Fibroblast of lung (primary cell): ENCODE results near the gene ANKRD13D. TPM values are rescaled to one million over a fixed set of nuclear protein-coding genes. Genes with fewer than 3 reads are reported as not detected.

Experiments
- DNase-seq, 2 donors: peaks; one replicate each; pipeline versions ENCODE4 v3.0.0 to v3.0.0-alpha.2; 2010; ENCODE audit warnings: low read depth in 2 of 2
- H2AFZ ChIP-seq: 2 replicates; pipeline ENCODE4 v1.5.1; 2012; ENCODE audit warnings: low read length, control low read depth, inconsistent platforms
- H3K27ac ChIP-seq: 2 replicates; pipeline ENCODE4 v1.5.1; 2011; ENCODE audit warnings: low read length, control low read depth; ENCODE audit not compliant: insufficient read depth
- H3K27me3 ChIP-seq: 2 replicates; pipeline ENCODE4 v1.5.1; 2011; ENCODE audit warnings: mild to moderate bottlenecking, low read length; ENCODE audit not compliant: control insufficient read depth, insufficient read depth
- H3K36me3 ChIP-seq: 2 replicates; pipeline ENCODE4 v1.5.1; 2011; ENCODE audit warnings: low read length; ENCODE audit not compliant: control insufficient read depth, insufficient read depth
- H3K4me1 ChIP-seq: 2 replicates; pipeline ENCODE4 v1.5.1; 2011; ENCODE audit warnings: low read length; ENCODE audit not compliant: control insufficient read depth, insufficient read depth; ENCODE audit errors: extremely low read depth
- H3K4me2 ChIP-seq: 2 replicates; pipeline ENCODE4 v1.5.1; 2011; ENCODE audit warnings: low read length, control low read depth; ENCODE audit not compliant: insufficient read depth; ENCODE audit errors: extremely low read depth
- H3K4me3 ChIP-seq, 4 experiments: fragments of 200-600 bp in 1 of 4; sonication (generic) in 1 of 4; replicated peaks in 1 of 4; 2 replicates each; pipeline ENCODE4 v1.5.1; 2011 to 2016; ENCODE audit warnings: low read length in 4 of 4, low read depth in 3 of 4, mild to moderate bottlenecking in 3 of 4, control low read depth in 2 of 4, inconsistent platforms in 1 of 4, mixed read lengths in 1 of 4; ENCODE audit not compliant: insufficient read depth in 1 of 4; ENCODE audit errors: control extremely low read depth in 1 of 4
- H3K79me2 ChIP-seq: 2 replicates; pipeline ENCODE4 v1.5.1; 2012; ENCODE audit warnings: mild to moderate bottlenecking, low read length, inconsistent platforms; ENCODE audit not compliant: control insufficient read depth, insufficient read depth
- H3K9ac ChIP-seq: 2 replicates; pipeline ENCODE4 v1.5.1; 2011; ENCODE audit warnings: mild to moderate bottlenecking, low read length, control low read depth; ENCODE audit not compliant: insufficient read depth
- H3K9me3 ChIP-seq: 2 replicates; pipeline ENCODE4 v1.5.1; 2012; ENCODE audit warnings: low read depth, low read length; ENCODE audit not compliant: control insufficient read depth, insufficient read depth
- H4K20me1 ChIP-seq: 2 replicates; pipeline ENCODE4 v1.5.1; 2011; ENCODE audit warnings: low read length; ENCODE audit not compliant: control insufficient read depth, insufficient read depth; ENCODE audit errors: extremely low read depth
- CTCF ChIP-seq, 2 donors: IDR thresholded peaks in 1 of 2; conservative IDR thresholded peaks in 1 of 2; 1 replicate in 1 of 2; 2 replicates in 1 of 2; pipeline ENCODE4 v1.5.1; 2011 to 2012; ENCODE audit warnings: low read length in 2 of 2, control low read depth in 1 of 2, inconsistent platforms in 1 of 2, low read depth in 1 of 2, mild to moderate bottlenecking in 1 of 2
- EZH2 ChIP-seq: IDR thresholded peaks from 2 replicates; pipeline ENCODE4 v1.5.1; 2012; ENCODE audit warnings: low read length, control low read depth, mild to moderate bottlenecking; ENCODE audit errors: missing control alignments
- polyA plus RNA-seq, 2 donors: library from polyadenylated mRNA; depleted of rRNA in 1 of 2; stranded (reverse) in 1 of 2; unstranded in 1 of 2; fragments of >200 nt; gene quantifications; 2 replicates each; pipeline ENCODE4 v1.2.1, GENCODE V29; 2011 to 2012; ENCODE audit warnings: missing spikeins in 1 of 2
- total RNA-seq: library from RNA; depleted of rRNA; stranded (reverse); fragments of >200 nt; gene quantifications from 2 replicates; pipeline ENCODE4 v1.2.1, GENCODE V29; 2014

The ANKRD13D gene
- total and polyA plus RNA-seq, 2 donors (not counting 1 experiment from before 2014, with no cell fraction given) = 11.5 to 45.4 TPM

DNA sequence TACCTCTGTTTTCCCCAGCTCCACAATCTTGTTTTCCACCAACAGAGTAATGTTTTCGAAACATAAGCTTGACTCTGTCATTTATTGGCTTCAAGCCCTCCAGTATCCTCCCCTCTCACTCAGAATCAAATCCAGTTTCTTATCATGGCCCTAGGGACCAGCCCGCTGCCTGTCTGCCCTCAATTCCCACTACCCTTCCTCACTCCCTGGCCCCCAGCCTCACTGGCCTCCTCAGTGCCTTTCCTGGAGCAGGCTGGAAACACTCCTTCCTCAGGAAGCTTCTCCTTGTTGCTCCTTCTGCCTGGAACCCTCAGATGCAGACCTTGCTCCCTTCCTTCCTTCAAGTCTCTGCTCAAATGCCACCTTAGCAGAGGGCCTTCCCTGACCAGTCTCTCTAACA lies 60.4 kb downstream of the ANKRD13D start:
- peaks cover 17% of the 10 kb centered on the region for H3K4me1 ChIP-seq
- H4K20me1 ChIP-seq = no peaks in the 10 kb centered on the region
- TF ChIP-seq EZH2 = no peak
- no peak overlapping the region for H3K4me3 ChIP-seq
- no peak for DNase-seq
- H3K9ac ChIP-seq = no peak overlapping the region
- peaks cover 1% of the 10 kb centered on the region for H3K36me3 ChIP-seq
- H2AFZ ChIP-seq = no peak overlapping the region
- H3K4me2 ChIP-seq = no peak overlapping the region
- H3K27ac ChIP-seq = no peak overlapping the region
- H3K27me3 ChIP-seq = no peaks in the 10 kb centered on the region
- peaks cover 4% of the 10 kb centered on the region for H3K79me2 ChIP-seq
- H3K9me3 ChIP-seq = no peaks in the 10 kb centered on the region

GRCh38 chr11:67349928-67350465 lies 60.9 kb downstream of the ANKRD13D start:
- peaks cover 20% of the 10 kb centered on the region for H3K4me1 ChIP-seq

DNA sequence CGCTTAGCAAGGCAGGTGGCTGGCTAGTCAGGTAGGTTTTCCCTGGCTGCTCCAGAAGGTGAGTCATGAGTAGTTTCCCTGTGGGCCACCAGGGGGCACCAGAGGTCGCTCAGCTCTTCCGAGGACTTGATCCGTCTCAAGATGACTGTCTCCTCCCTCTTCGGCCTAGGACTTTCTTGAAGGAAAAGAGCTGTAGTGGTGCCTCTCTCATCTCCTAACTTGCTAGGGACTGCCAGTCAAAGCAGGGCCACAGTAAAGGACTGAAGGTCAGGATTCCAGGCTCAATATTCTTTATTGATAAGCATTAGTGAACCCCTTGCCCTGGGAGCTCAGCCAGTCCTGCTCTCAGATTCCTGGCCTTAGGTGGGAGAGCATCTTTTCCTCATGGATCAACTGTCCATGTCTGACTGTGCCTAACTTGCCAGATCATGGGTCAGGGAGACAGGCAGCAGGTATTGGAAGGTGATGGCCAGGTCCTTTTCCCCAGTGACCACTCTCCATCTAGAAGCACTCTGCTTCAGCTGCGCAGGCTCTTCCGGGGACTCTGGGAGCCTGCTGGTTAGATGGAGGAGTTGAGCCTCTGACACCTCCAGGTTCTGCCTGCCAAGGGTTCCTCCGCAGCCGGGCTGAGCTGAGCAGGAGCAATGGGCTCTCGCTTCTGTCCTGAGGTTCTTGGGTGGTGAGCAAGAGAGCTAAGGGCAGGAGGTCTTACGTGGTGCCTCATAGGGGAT lies 62.3 kb downstream of the ANKRD13D start:
- Histone ChIP-seq H3K9ac (peak overlapping the region; percentile 41), H3K36me3 (peaks cover 1% of the 10 kb centered on the region), H2AFZ (no peak overlapping the region), H3K4me3 (no peak overlapping the region), H3K27me3 (no peaks in the 10 kb centered on the region), H3K27ac (peak overlapping the region; percentile 50), H3K4me2 (peak overlapping the region; percentile 36), H3K79me2 (peaks cover 4% of the 10 kb centered on the region), H4K20me1 (no peaks in the 10 kb centered on the region), H3K9me3 (no peaks in the 10 kb centered on the region), H3K4me1 (peaks cover 30% of the 10 kb centered on the region)
- peak; percentile 67 to 81 for DNase-seq
- TF ChIP-seq CTCF (conservative IDR thresholded peaks at IDR 0.05 in 1 of 2, IDR thresholded peaks at IDR 0.05 in 1 of 2; ENCODE audit: low read depth in 1 of 2, low read length in 2 of 2) = peak; percentile 79 to 97
- TF ChIP-seq EZH2 = no peak

More at GRCh38 chr11:67349928-67350465, 60.9 kb downstream of the ANKRD13D start:
- Histone ChIP-seq H4K20me1 (no peaks in the 10 kb centered on the region), H3K27me3 (no peaks in the 10 kb centered on the region), H3K4me2 (no peak overlapping the region), H3K27ac (no peak overlapping the region), H3K9me3 (no peaks in the 10 kb centered on the region), H2AFZ (no peak overlapping the region), H3K36me3 (peaks cover 1% of the 10 kb centered on the region), H3K79me2 (peaks cover 4% of the 10 kb centered on the region), H3K9ac (no peak overlapping the region), H3K4me3 (no peak overlapping the region)
- no peak for DNase-seq
- TF ChIP-seq CTCF (conservative IDR thresholded peaks at IDR 0.05 in 1 of 2, IDR thresholded peaks at IDR 0.05 in 1 of 2; ENCODE audit: low read depth in 1 of 2, low read length in 2 of 2) (no peak), EZH2 (no peak)

Other genes with a start within 250 kb of the ANKRD13D start
- gene RHOD, start 232.5 kb upstream of the ANKRD13D start, total RNA-seq = 12.9 and 13.4 TPM in 2 replicates
- gene RHOD, start 232.5 kb upstream of the ANKRD13D start, polyA plus RNA-seq = 4.7 and 11.6 TPM in 2 replicates
- 33.1 and 42.6 TPM in 2 replicates for gene KDM2A, start 170.0 kb upstream of the ANKRD13D start, total RNA-seq
- 36.4 and 39.2 TPM in 2 replicates for gene KDM2A, start 170.0 kb upstream of the ANKRD13D start, polyA plus RNA-seq
- 21.6 and 28.9 TPM in 2 replicates for gene GRK2, start 22.8 kb upstream of the ANKRD13D start, total RNA-seq
- gene GRK2, start 22.8 kb upstream of the ANKRD13D start, polyA plus RNA-seq = 20.1 and 26.3 TPM in 2 replicates
- 11.3 and 15.7 TPM in 2 replicates for gene SSH3, start 14.2 kb downstream of the ANKRD13D start, total RNA-seq
- gene SSH3, start 14.2 kb downstream of the ANKRD13D start, polyA plus RNA-seq = 6.9 and 7.5 TPM in 2 replicates
- 28.5 and 32.4 TPM in 2 replicates for gene POLD4, start 64.2 kb downstream of the ANKRD13D start, total RNA-seq
- 33.3 and 36.3 TPM in 2 replicates for gene POLD4, start 64.2 kb downstream of the ANKRD13D start, polyA plus RNA-seq
- 2.3 and 3.6 TPM in 2 replicates for gene CLCF1, start 84.3 kb downstream of the ANKRD13D start, total RNA-seq
- 6.0 and 6.5 TPM in 2 replicates for gene CLCF1, start 84.3 kb downstream of the ANKRD13D start, polyA plus RNA-seq
- gene RAD9A, start 102.7 kb downstream of the ANKRD13D start, total RNA-seq = 3.8 and 6.4 TPM in 2 replicates
- gene RAD9A, start 102.7 kb downstream of the ANKRD13D start, polyA plus RNA-seq = 3.5 and 5.9 TPM in 2 replicates
- gene PPP1CA, start 112.6 kb downstream of the ANKRD13D start, total RNA-seq = 90.7 and 104 TPM in 2 replicates
- 135 and 218 TPM in 2 replicates for gene PPP1CA, start 112.6 kb downstream of the ANKRD13D start, polyA plus RNA-seq
- gene TBC1D10C, start 114.8 kb downstream of the ANKRD13D start, total RNA-seq = not detected in 2 replicates
- 0.05 TPM in 1 of 2 replicates, not detected in the other for gene TBC1D10C, start 114.8 kb downstream of the ANKRD13D start, polyA plus RNA-seq
- gene CARNS1, start 126.4 kb downstream of the ANKRD13D start, total RNA-seq = under 0.01 and 0.17 TPM in 2 replicates
- gene CARNS1, start 126.4 kb downstream of the ANKRD13D start, polyA plus RNA-seq = 0.02 and 0.05 TPM in 2 replicates
- gene RPS6KB2, start 139.2 kb downstream of the ANKRD13D start, total RNA-seq = 26.2 and 30.6 TPM in 2 replicates
- 29.0 and 34.0 TPM in 2 replicates for gene RPS6KB2, start 139.2 kb downstream of the ANKRD13D start, polyA plus RNA-seq
- under 0.01 and 0.17 TPM in 2 replicates for gene PTPRCAP, start 148.4 kb downstream of the ANKRD13D start, total RNA-seq
- 0.05 TPM in 1 of 2 replicates, not detected in the other for gene PTPRCAP, start 148.4 kb downstream of the ANKRD13D start, polyA plus RNA-seq
- 88.1 and 112 TPM in 2 replicates for gene CORO1B, start 154.2 kb downstream of the ANKRD13D start, total RNA-seq
- gene CORO1B, start 154.2 kb downstream of the ANKRD13D start, polyA plus RNA-seq = 56.3 and 65.5 TPM in 2 replicates
- gene GPR152, start 163.4 kb downstream of the ANKRD13D start, total RNA-seq = not detected in 2 replicates
- not detected in 2 replicates for gene GPR152, start 163.4 kb downstream of the ANKRD13D start, polyA plus RNA-seq
- gene CABP4, start 166.1 kb downstream of the ANKRD13D start, total RNA-seq = not detected in 2 replicates
- not detected in 2 replicates for gene CABP4, start 166.1 kb downstream of the ANKRD13D start, polyA plus RNA-seq
- 11.2 and 17.2 TPM in 2 replicates for gene TMEM134, start 179.9 kb downstream of the ANKRD13D start, total RNA-seq
- 16.5 and 22.0 TPM in 2 replicates for gene TMEM134, start 179.9 kb downstream of the ANKRD13D start, polyA plus RNA-seq
- 117 and 128 TPM in 2 replicates for gene AIP, start 193.7 kb downstream of the ANKRD13D start, total RNA-seq
- gene AIP, start 193.7 kb downstream of the ANKRD13D start, polyA plus RNA-seq = 52.3 and 53.7 TPM in 2 replicates
- gene PITPNM1, start 216.1 kb downstream of the ANKRD13D start, total RNA-seq = 7.4 and 10.2 TPM in 2 replicates
- gene PITPNM1, start 216.1 kb downstream of the ANKRD13D start, polyA plus RNA-seq = 4.7 TPM in 2 replicates
- gene CDK2AP2, start 218.9 kb downstream of the ANKRD13D start, total RNA-seq = 6.4 and 7.8 TPM in 2 replicates
- gene CDK2AP2, start 218.9 kb downstream of the ANKRD13D start, polyA plus RNA-seq = 19.0 and 30.9 TPM in 2 replicates
- gene CABP2, start 234.1 kb downstream of the ANKRD13D start, total RNA-seq = not detected in 2 replicates
- not detected in 2 replicates for gene CABP2, start 234.1 kb downstream of the ANKRD13D start, polyA plus RNA-seq